ENCODE results near the gene TMEM150A. TPM values are rescaled to one million over a fixed set of nuclear protein-coding genes. Genes with fewer than 3 reads are reported as not detected.

TMEM150A gene
- total RNA-seq, 4 donors from 2014 or later: 8.9 to 25.2 (median 21.9) TPM

DNA sequence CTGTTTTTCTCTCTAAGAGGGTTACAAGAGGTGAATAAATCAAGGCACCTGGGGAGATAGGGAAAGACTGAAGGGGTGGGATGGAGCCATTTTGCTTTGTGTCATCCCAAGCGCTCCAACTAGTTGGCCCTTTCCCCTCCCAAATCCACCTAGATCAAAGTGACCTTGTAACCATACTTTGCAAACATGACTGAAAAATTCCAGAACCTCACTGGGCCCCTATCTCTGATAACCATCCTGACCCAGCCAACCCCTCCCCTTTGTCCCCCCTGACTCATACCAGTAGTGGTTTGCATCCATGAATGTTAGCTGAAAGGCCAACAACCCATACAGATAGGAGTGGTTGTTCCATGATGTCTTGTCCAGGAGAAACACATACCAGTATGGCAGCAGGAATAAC is 44.3 kb downstream of the TMEM150A start:
- H3K36me3 ChIP-seq: peaks cover 4 to 16% of the 10 kb centered on the region in 2 donors
- H3K4me3 ChIP-seq (replicated peaks in 1 of 3): no peak overlapping the region
- H3K9me3 ChIP-seq: no peaks in the 10 kb centered on the region
- WGBS, 2 donors: 100% methylated on average over 1 of the region's 1 CpG
- no peak overlapping the region for H3K27ac ChIP-seq
- H3K27me3 ChIP-seq: no peaks in the 10 kb centered on the region
- intact Hi-C loops (cut with DNase I): no loop called here
- TF ChIP-seq POLR2A (IDR thresholded peaks at IDR 0.05): no peak
- TF ChIP-seq, protein P1, sequence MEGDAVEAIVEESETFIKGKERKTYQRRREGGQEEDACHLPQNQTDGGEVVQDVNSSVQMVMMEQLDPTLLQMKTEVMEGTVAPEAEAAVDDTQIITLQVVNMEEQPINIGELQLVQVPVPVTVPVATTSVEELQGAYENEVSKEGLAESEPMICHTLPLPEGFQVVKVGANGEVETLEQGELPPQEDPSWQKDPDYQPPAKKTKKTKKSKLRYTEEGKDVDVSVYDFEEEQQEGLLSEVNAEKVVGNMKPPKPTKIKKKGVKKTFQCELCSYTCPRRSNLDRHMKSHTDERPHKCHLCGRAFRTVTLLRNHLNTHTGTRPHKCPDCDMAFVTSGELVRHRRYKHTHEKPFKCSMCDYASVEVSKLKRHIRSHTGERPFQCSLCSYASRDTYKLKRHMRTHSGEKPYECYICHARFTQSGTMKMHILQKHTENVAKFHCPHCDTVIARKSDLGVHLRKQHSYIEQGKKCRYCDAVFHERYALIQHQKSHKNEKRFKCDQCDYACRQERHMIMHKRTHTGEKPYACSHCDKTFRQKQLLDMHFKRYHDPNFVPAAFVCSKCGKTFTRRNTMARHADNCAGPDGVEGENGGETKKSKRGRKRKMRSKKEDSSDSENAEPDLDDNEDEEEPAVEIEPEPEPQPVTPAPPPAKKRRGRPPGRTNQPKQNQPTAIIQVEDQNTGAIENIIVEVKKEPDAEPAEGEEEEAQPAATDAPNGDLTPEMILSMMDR (IDR thresholded peaks at IDR 0.05): no peak
- peaks cover 5 to 17% of the 10 kb centered on the region in 2 donors for H3K4me1 ChIP-seq
- DNase-seq: no peak

DNA sequence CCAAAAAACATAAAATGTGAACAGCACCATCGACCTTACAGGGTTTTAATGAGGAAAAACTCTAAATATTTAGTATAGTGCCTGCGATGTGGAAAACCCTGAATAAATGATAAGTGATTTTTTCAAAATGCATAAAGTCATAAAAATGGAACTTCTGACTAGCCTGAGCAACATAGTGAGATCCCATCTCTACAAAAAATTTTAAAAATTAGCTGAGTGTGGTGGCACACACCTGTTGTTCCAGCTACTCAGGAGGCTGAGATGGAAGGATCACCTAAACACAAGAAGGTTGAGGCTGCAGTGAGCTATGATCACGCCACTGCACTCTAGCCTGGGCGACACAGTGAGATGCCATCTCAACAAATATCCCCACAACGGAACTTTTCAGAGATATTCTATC is 45.4 kb downstream of the TMEM150A start:
- intact Hi-C loops (cut with DNase I): no loop called here
- 91 to 93% methylated on average over 5 of the region's 5 CpGs for WGBS, 2 donors
- Histone ChIP-seq H3K4me1 (peaks cover 3 to 14% of the 10 kb centered on the region in 2 donors), H3K27me3 (no peaks in the 10 kb centered on the region), H3K9me3 (no peaks in the 10 kb centered on the region), H3K27ac (no peak overlapping the region), H3K36me3 (peaks cover 10 to 16% of the 10 kb centered on the region in 2 donors), H3K4me3 (replicated peaks in 1 of 3) (no peak overlapping the region)
- TF ChIP-seq POLR2A (IDR thresholded peaks at IDR 0.05): no peak
- TF ChIP-seq, protein P1 (IDR thresholded peaks at IDR 0.05): no peak
- DNase-seq: no peak

DNA sequence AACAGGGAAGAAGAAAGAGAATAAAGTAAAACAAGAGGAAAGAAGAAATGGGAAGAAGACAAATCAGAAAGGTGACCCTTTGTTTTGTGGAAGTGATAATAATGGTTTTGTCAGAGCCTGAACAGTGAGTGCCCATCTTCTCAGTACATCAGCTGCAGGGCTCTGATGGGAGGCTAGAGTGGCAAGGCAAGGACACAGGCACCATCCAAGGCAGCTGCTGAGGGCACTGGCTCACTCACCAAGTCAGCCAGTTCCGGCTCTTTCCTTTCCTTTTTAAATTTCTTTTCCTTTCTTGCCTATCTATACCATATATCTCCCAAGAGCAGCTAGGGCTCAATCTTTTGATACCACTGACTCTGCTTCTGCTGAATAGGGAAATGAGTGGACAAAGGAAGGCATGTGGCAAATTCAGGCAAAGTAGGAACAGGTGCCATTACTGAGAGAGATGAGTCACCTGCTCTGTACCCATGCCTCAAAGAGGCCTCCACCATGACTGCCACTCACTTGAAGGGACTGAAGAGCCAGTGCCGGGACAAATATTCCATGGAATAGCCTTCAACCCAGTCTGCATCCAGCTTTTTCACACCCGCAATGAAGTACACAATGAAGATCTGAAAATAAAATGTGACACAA is 47.4 kb downstream of the TMEM150A start:
- 94 to 96% methylated on average over 3 of the region's 3 CpGs for WGBS, 2 donors
- H3K36me3 ChIP-seq: peaks cover 24 to 27% of the 10 kb centered on the region in 2 donors

DNA sequence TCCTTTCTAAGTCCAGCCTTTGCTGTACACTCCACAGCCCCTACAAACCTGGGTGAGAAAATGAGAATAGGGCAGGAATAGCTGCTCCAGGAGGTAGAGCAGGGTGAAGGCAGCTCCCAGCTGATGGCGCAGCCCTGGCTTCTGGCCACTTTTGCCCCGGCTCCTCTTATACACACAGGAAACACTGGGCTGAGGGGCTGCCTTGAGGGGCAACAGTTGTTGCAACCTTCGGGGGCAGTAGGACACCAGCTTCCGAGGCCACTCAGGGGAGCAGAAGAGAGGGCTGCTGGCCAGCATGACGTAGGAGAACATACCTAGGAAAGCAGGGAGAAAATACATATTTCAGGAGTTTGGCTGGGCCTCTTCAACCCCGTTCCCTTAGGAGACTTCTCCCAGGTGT is 49.3 kb downstream of the TMEM150A start:
- WGBS, 2 donors: 76 to 85% methylated on average over 6 of the region's 6 CpGs
- Histone ChIP-seq H3K9me3 (no peaks in the 10 kb centered on the region), H3K4me3 (replicated peaks in 1 of 3) (no peak overlapping the region), H3K36me3 (peaks cover 28 to 31% of the 10 kb centered on the region in 2 donors), H3K27me3 (no peaks in the 10 kb centered on the region), H3K27ac (no peak overlapping the region), H3K4me1 (peaks cover 3 to 4% of the 10 kb centered on the region in 2 donors)
- TF ChIP-seq, protein P1 (IDR thresholded peaks at IDR 0.05): no peak
- TF ChIP-seq POLR2A (IDR thresholded peaks at IDR 0.05): no peak
- intact Hi-C loops (cut with DNase I): loop anchor here (5.0 kb wide), 1 partner anchor 201 kb away; the partner anchor contains the start of genes ELMOD3 and RETSAT
- DNase-seq: no peak

More for the DNA sequence above, 47.4 kb downstream of the TMEM150A start:
- Histone ChIP-seq H3K4me1 (peaks cover 3 to 7% of the 10 kb centered on the region in 2 donors), H3K9me3 (no peaks in the 10 kb centered on the region), H3K27me3 (no peaks in the 10 kb centered on the region), H3K4me3 (replicated peaks in 1 of 3) (no peak overlapping the region), H3K27ac (no peak overlapping the region)
- intact Hi-C loops (cut with DNase I): loop anchor here (5.0 kb wide), 1 partner anchor 203 kb away; the partner anchor contains the start of genes ELMOD3 and RETSAT
- DNase-seq: no peak
- TF ChIP-seq, protein P1 (IDR thresholded peaks at IDR 0.05): no peak
- TF ChIP-seq POLR2A (IDR thresholded peaks at IDR 0.05): no peak
